GM21381 (cell line): ENCODE data around the gene BCL2L12.

ENCODE experiments used
- ATAC-seq: cut with Tn5 transposase; IDR thresholded peaks from one replicate; pipeline ENCODE4 v1.9.1; 2021; ENCODE audit warnings: mild to moderate bottlenecking, moderate library complexity; ENCODE audit not compliant: unreplicated experiment

Gene BCL2L12

DNA sequence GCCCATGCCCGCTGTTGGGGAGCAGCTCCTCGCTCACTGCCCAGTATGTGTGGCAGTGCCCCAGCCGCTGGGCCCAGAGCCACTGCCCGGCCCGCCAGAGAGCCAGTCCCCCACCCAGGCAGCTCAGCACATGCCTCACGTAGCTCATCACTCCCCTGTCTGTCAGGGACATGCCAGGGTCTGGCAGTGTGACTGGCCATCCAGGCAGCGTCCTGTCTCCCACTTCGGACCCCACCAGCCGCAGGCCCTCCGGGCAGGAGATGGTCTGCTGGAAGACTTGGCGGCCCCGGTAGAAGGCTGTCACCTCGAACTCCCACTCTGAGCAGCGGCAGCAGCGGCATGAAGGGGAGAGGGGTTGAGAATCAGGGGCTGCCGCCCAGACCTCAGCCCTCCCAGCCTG is 3.7 kb upstream of the BCL2L12 start:
- no peak for ATAC-seq

DNA sequence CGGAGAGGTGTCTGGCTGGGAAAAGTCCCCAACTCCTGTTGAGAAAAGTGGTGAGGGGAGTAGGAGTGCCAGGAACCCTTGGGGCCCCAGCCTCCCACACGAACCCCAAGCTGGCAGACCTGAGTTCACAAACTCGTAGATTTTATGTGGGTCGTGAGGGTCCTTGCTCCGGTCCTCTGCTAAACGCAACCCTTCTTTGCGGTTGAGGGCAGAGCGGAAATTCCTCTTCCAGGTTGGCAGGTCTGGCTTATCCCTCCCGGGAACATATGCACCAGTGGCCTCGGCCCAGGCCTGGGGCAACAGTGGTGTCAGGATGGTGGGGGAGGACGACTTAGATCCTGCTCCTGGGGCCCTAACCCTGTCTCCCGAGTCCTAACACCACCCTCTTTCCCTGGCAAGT is 2.5 kb upstream of the BCL2L12 start:
- ATAC-seq: no peak

DNA sequence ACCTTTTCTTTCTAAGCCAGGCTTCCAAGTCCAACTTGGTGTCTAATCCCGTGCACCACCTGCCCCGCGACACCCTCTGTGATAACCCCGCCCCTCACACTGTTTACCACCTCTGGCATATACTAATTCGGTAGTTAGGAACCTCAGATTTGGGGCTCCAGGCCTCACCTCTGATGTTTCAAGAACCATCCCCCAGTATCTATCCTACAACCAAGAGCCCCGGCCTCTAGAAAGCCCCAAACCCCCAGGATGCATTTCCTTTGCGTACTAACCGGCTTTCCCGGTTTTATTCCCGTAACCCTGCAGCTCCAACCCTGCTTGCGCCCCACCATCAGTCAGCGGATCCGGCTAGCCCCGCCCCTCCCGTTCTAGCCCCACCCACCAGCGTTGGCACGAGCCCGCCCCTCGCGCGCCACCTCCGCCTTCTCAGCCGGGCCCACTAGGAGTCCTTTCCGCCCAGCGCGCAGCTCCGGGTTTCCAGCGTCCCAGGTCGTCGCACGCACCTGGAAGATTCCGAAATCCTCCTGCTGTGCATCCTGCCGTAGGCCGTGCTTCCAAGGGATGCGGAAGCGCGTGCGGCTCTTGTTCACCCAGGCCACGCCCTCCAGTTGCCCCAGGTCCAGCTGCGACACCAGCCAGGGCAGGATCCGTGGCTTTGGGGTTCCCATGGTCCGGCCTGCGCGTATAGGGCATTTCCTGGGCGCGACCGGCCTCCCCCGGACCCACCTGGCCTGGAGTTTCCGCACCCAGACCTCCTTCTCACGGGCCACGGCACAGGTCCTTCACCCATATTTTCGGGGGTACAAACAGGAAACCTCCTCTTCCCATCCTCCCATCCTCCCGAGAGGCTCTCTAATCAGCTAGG is 1.3 kb upstream of the BCL2L12 start:
- ATAC-seq: peak; percentile 36

DNA sequence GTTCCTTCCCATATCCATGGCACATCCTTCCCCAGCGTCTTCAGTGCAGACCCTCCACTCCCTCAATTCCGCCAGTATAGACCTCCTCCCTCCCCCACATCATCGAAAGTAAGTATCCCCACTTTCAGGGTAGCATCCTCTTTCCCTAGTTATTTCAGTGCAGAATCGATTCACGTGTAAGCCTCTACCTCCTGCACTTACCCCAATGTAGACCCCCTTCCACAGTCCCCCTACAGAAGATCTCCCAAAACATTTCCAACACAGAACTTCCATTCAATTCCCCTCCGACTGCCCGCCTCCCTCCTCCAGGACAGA is 740 bp upstream of the BCL2L12 start:
- no peak for ATAC-seq

- peak; percentile 2 for ATAC-seq
Observed at GRCh38 chr19:49666120-49666444, 349 bp downstream of the BCL2L12 start.

DNA sequence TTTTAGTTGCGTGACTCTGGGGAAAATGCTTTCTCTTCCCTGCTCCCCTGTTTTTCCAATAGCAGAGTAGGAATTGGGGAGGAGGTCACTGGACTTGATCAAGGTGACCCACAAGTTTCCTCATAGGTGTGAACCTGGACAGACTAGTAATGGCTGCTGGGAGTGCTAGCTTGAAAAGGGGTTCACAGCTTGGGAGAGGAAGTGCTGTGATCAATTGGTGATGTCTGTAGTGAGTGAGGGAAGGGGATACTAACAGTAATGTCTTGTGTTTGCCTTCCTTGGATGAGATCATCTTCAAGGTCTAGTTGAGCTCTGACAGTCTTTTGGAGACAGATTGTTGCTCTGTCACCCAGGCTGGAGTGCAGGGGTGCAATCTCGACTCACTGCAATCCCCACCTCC is 1.7 kb downstream of the BCL2L12 start:
- no peak for ATAC-seq

DNA sequence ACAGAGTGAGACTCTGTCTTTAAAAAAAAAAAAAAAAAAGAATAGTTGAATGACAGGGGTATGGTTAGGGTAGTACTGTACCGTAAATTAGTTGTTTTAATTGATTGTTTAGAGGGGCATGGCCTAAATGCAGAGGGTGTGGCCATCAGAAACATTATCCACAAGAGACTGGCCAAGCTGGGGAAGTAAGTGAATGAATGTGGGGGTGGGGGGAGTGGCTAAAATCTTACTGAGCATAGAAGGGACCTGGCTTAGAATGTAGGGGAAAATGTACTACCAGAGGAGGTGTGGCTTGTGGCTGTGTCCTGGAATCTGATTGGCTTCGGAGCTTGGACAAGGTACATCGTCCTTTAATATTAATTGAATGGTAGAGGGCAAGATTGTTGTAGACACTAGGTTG is 3.8 kb downstream of the BCL2L12 start:
- ATAC-seq: no peak

DNA sequence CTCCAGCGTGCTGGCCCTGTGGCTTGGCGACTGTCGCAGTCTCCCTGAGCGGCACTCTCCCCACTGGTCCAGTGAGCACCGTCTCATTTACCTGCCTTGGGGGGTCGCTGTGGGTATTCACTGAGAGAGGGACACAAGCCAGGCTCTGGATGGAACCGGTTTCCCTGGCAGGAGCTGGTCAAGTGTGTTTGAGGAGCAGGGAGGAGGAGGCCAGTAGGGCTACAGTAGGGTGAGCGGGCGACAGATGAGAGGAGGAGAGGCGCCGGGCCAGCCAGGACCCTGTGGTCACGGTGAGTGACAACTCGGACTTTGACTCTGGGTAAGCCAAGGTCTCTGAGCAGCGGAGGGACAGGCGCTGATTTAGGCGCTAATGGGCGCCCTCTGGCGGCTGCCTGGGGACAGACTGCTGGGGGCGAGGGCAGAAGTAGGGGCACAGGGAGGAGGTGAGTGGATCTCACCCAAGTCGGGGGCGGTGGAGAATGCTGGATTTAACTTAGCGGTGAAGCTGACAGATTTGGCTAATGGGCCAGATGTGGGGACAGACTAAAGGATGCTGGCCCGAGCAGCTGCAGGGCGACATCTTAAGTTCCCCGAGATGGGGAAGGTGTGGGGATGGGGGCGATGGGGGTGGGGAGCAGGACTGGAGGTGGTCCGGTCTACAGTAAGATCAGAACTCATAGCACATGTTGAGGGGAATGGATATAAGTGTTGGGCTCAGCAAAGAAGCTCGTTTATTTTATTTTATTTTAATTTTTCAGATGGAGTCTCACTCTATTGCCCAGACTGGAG is 6.6 kb downstream of the BCL2L12 start:
- no peak for ATAC-seq

DNA sequence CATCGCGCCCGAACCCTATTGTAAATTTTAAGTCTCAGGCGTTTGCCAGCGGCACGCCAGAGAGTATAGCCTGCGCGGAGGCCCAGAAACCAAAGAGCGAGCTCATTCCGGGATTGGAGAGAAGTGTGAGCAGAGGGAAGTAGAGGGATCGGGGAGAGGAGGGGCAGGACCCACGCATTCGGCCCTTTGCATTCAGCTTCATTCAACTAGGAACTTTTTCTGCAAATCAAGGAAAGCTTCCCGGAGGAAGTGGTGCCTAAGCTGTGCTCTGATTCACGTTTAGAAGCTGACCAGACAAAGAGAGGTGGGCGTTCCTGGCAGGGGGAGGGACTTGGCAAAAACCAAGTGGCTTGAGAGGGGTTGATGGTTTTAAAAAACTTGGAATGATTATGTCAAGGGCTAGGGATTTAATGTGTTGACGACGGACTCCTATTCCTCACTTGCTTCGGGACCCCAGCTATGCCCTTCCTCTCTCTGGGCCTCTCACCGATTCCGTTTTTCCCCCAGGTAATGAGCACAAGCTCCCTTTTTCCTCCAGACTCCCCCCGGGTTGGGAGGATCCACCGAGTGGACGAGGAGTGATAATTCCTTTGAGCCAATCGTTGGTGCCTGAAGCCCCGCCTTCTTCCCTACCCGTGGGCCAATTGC is 10.5 kb downstream of the BCL2L12 start:
- ATAC-seq: no peak

DNA sequence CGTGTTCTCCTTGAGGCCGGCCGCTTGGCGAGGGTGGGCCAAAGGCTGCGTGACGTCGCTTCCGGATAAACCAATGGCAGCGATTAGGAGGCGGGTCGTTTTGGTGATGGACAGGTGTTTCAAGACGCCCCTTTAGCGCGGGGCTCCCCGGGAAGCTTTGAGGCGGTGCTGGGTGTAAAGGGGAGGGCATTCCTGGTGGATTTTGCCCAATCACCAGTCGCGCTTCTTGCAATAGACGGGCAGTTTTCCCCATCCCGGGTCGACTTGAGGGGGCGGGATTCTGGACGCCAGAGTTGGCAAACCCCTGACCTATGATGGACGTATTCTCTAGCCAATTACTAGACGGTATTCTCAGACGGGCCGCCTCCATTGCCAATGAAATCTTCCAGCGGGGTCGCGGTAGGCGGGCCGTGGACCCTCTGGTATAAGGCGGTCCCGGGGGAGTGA is 11.1 kb downstream of the BCL2L12 start:
- peak; percentile 59 for ATAC-seq

- no peak for ATAC-seq
Observed at GRCh38 chr19:49677231-49677900, 11.6 kb downstream of the BCL2L12 start, which contains the start of gene PRMT1. PRMT1 (plus strand) TSS chr19:49677271; CDS start chr19:49677281, 10 bp downstream.

DNA sequence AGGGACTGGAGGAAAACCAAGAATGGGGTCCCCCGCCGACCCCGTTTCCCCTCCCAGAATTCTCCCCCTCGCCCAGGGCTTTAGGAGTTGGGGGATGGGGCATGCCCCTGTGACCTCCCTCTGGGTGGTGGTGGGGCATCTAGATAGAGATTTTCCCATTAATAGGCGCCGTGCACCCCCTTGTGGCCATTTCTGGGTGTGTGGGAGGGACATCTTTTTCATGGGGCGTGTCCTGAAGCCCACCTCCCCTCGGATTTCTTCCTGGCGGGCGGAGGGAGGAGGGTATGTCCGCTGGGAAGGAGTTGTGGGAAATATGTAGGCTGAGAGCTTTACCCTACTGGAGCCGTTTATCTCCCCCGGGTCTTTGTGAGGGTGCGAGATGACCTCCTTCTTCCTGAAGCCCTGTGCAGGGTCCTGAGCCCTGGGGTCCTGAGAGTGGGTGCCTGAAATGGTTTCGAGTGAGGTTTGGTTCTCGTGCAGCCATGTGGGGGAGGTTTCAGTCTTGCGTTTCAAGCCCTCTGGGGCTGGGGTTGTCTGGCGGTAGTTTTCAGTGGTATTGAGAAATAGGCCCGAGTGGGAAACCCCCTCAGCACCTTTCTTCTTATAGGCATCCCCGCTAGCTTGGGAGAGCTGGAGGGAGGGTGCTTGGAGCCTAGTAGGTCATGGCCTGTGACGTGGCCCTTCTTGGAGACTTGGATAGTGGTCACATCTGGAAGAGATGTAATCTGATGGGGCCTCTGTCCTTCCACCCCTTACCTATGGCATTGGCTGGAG is 12.4 kb downstream of the BCL2L12 start:
- no peak for ATAC-seq

DNA sequence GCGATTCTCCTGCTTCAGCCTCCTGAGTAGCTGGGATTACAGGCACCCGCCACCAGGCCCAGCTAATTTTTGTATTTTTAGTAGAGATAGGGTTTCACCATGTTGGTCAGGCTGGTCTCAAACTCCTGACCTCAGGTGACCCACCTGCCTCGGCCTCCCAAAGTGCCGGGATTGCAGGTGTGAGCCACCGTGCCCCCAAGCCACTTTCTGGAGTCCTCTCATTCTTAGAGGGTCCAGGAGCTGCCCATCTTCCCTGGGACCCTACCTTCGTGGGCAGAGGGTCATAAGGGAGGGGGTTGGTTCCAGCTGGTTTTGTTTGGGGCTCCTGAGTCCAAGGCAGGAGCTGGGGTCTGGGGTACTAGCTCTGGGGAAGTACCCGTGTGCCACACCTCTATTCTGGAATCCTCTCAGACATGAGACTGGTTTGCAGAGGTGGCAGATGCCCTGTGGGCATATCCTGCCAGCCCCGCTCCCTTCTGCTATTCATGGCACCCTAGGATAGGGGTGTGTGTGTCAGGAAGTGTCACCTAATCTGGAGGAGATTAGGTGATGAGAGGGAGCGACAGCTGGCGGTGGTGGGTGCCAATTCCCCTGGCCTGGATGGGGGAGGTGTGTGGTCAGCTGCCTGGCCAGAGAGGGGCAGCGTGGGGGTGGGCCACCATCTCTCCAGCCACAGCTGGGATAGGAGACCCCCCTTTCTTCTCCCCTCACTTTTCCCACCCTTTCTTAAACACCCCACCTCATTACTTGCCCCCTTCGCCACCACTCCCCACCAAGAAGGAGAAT is 13.4 kb downstream of the BCL2L12 start:
- ATAC-seq: no peak

- no peak for ATAC-seq
Observed at GRCh38 chr19:49679771-49680413, 14.2 kb downstream of the BCL2L12 start.

DNA sequence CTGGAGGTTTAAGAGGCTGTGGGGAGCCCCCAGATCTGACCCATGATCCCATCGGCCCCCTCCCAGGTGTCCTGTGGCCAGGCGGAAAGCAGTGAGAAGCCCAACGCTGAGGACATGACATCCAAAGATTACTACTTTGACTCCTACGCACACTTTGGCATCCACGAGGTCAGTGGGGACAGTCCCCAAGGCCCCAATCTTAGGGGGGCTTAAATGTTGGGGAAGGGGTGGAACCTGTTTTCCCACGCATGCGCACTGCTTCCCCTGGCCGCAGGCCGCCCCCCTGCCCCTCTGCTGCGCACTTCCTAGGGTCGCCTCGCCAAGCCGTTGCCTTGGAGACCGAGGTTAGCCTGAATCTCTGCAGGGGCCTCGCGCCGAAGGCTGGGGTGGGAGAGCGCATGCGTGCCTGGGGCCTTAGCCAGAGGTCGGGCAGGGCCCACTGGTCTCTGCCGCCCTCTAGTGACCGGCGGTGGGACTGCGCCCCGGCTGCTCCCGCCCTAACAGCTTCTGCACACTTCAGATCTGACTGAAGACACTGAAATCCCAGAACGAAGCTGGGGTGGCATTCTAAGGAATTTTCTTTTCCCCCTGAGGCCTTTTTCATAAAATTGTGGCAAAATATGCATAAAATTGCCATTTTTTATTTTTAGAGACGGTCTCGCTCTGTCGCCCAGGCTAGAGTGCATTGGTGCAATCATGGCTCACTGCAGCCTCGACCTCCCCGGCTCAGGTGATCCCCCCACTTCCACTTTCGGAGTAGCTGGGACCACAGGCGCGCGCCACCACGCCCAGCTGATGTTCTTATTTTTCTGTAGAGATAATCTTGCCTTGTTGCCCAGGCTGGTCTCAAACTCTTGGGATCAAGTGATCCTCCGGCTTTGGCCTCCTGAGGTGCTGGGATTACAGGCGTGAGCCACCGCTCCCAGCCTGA is 15.0 kb downstream of the BCL2L12 start:
- ATAC-seq: no peak

DNA sequence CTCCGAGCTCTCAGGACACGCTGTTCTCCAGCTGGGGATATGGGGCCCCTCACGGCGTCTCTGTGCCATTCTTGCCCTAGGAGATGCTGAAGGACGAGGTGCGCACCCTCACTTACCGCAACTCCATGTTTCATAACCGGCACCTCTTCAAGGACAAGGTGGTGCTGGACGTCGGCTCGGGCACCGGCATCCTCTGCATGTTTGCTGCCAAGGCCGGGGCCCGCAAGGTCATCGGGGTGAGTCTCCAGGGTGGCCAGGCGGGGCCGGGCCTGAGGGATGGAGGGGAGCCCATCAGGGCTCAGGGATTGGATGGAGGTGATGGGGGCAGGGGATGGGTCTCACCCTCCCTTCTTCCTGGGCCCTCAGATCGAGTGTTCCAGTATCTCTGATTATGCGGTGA is 16.1 kb downstream of the BCL2L12 start:
- no peak for ATAC-seq

GRCh38 chr19:49682274-49682673 is 16.5 kb downstream of the BCL2L12 start:
- no peak for ATAC-seq

GRCh38 chr19:49683814-49684250 is 18.1 kb downstream of the BCL2L12 start:
- ATAC-seq: no peak
